GF-D8 (cell line): ENCODE results near the gene ANGPTL2.

ENCODE experiments used
- DNase-seq: peaks from one replicate; lab custom pipeline; 2025; lab: John Stamatoyannopoulos, UW

Gene ANGPTL2

DNA sequence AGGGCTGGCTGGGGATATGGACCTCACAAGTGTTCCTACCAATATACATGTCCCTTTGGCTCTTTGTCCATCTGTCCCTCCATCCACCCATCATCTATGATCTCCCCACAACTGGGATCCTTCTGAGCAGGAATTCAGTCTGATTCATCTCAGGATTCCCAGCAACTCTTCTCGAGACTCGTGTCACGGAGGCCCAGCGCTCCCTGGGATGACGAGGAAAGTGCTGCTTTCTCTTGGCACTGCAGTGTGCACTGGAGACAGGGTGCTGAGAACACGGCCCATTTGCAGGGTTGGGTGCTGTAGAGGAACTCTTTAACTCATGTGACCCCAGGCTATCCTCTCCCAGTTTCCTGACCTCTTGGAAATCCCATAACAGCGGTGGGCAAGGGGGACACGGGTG, 72.9 kb downstream of the ANGPTL2 start:
- no peak for DNase-seq

DNA sequence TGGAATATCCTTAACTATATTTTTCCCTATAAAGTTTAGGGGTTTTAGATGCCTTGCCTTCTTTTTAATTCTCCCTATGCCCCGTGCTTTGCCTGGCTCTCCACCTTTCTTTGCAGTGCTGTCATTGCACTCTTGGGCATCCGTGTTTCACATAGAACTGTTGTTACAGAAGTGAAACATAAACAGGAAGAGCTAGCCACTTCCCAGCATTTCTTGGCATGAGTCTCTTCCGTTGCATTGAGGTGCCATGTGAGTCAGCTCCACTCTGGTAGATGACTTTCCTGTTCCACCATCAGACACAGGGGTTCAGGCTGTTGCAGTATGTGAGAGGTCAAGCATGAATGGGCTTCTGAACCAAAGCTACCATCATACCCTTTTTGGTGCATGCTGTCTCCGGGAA, 73.4 kb downstream of the ANGPTL2 start:
- no peak for DNase-seq

DNA sequence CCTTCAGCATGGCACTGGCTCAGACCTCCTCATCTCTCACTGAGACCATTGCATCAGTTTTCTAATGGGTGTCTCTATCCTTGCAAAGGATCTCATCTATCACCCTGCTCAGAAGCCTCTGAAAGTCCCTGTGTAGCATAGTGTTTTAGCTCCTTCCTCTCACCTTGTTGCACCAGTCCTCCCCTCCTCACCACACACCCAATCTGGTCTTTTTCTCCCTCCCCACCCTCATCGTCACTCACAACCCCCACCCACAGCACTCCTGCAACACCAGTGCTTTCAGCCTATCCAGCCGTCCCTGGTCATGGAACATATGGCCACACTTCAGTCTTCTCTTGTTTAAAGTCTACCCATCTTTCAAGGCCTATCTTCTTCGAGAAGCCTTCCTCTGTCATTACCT, 74.5 kb downstream of the ANGPTL2 start:
- DNase-seq, result no peak

DNA sequence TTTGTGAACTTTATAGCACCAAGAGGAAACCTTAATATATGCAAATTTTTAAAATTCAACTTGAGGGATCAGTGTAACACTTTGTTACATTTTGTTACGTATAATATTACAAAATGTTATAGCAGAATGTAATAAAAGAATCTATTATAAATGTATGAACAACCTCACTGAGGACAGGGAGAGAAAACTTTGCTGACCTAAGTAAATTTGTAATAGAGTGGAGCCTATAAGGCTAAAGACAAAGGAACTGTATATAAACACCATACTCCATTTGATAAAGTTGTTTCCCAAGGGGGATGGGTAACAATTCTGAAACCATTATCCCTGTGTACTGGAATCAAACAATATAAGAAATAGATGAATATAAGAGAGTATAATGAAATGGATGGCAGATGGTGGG, 77.3 kb downstream of the ANGPTL2 start:
- DNase-seq, result no peak

DNA sequence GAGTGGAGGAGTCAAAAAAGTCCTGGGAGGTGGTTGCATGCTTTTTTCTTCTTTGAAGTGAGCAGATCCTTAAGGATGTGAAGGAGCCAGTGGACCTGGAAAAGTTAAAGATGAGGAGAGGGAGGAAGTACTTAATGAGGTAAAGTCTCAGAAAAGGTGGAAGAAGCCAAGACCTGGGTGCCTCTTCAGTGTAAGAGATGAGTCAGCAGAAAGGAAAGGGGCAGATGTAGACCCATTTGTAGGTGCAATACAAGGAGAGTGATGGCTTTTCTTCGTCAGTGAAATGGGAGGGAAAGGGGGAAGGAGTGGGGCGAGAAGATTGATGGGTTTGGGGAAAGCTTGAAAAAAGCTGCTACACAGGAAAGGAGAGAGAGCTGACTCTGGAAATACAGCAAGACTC, 82.9 kb downstream of the ANGPTL2 start:
- no peak for DNase-seq

DNA sequence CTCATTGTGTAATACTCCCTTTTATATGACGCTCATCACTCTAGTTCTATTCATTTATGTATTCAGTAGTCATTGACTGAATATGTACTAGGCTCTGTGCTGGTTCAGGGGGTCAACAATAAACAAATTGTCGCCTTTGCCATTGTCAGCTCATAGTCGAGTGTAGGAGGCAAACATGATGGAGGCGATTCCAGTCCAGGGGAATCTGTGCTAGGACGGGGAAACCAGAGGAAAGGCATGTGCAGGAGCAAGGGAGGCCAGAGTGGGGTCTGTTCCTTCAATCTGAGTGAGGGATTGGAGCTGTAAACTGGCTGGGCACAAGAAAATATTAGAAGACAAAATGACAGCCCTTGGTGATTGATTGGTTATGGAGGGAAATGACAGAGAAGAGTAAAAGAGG, 83.9 kb downstream of the ANGPTL2 start:
- no peak for DNase-seq
